ENCODE measurements around the gene SLC37A1.

The SLC37A1 gene

GRCh38 chr21:42565206-42565810, 51.7 kb downstream of the SLC37A1 start:
- DNase-seq, result no peak
- TF ChIP-seq POLR2A (IDR thresholded peaks at IDR 0.05; ENCODE audit: low read length) (no peak), GATA1 (IDR thresholded peaks at IDR 0.05; ENCODE audit: low read depth, low read length) (no peak)

- DNase-seq, result no peak
- no peak for TF ChIP-seq GATA1 (IDR thresholded peaks at IDR 0.05; ENCODE audit: low read depth, low read length)
- TF ChIP-seq POLR2A (IDR thresholded peaks at IDR 0.05; ENCODE audit: low read length), result no peak
Observed at GRCh38 chr21:42565886-42566523, 52.4 kb downstream of the SLC37A1 start.

- TF ChIP-seq POLR2A (IDR thresholded peaks at IDR 0.05; ENCODE audit: low read length) (no peak), GATA1 (IDR thresholded peaks at IDR 0.05; ENCODE audit: low read depth, low read length) (no peak)
Observed at GRCh38 chr21:42566524-42567213, 53.0 kb downstream of the SLC37A1 start.

GRCh38 chr21:42567214-42567555, 53.5 kb downstream of the SLC37A1 start:
- no peak for DNase-seq
- TF ChIP-seq GATA1 (IDR thresholded peaks at IDR 0.05; ENCODE audit: low read depth, low read length) (no peak), POLR2A (IDR thresholded peaks at IDR 0.05; ENCODE audit: low read length) (no peak)

More at GRCh38 chr21:42566524-42567213, 53.0 kb downstream of the SLC37A1 start:
- DNase-seq, result no peak

GRCh38 chr21:42567861-42568260, 54.2 kb downstream of the SLC37A1 start:
- TF ChIP-seq POLR2A (IDR thresholded peaks at IDR 0.05; ENCODE audit: low read length), result no peak
- DNase-seq, result no peak

- no peak for DNase-seq
- TF ChIP-seq POLR2A (IDR thresholded peaks at IDR 0.05; ENCODE audit: low read length), result no peak
- no peak for TF ChIP-seq GATA1 (IDR thresholded peaks at IDR 0.05; ENCODE audit: low read depth, low read length)
Observed at GRCh38 chr21:42568376-42568775, 54.7 kb downstream of the SLC37A1 start.

- no peak for DNase-seq
- no peak for TF ChIP-seq GATA1 (IDR thresholded peaks at IDR 0.05; ENCODE audit: low read depth, low read length)
- TF ChIP-seq POLR2A (IDR thresholded peaks at IDR 0.05; ENCODE audit: low read length), result no peak
Observed at GRCh38 chr21:42568866-42569731, 55.4 kb downstream of the SLC37A1 start.

- DNase-seq, result no peak
- TF ChIP-seq POLR2A (IDR thresholded peaks at IDR 0.05; ENCODE audit: low read length) (peak; percentile 32), GATA1 (IDR thresholded peaks at IDR 0.05; ENCODE audit: low read depth, low read length) (no peak)
Observed at GRCh38 chr21:42569732-42570301, 56.2 kb downstream of the SLC37A1 start.

GRCh38 chr21:42570362-42570761, 56.7 kb downstream of the SLC37A1 start:
- no peak for TF ChIP-seq POLR2A (IDR thresholded peaks at IDR 0.05; ENCODE audit: low read length)
- TF ChIP-seq GATA1 (IDR thresholded peaks at IDR 0.05; ENCODE audit: low read depth, low read length), result no peak
- no peak for DNase-seq

- DNase-seq, result no peak
- TF ChIP-seq GATA1 (IDR thresholded peaks at IDR 0.05; ENCODE audit: low read depth, low read length), result no peak
- no peak for TF ChIP-seq POLR2A (IDR thresholded peaks at IDR 0.05; ENCODE audit: low read length)
Observed at GRCh38 chr21:42570841-42571387, 57.3 kb downstream of the SLC37A1 start.

- TF ChIP-seq GATA1 (IDR thresholded peaks at IDR 0.05; ENCODE audit: low read depth, low read length) (no peak), POLR2A (IDR thresholded peaks at IDR 0.05; ENCODE audit: low read length) (no peak)
- DNase-seq, result no peak
Observed at GRCh38 chr21:42571391-42572150, 57.9 kb downstream of the SLC37A1 start.

GRCh38 chr21:42572906-42573495, 59.3 kb downstream of the SLC37A1 start:
- TF ChIP-seq POLR2A (IDR thresholded peaks at IDR 0.05; ENCODE audit: low read length) (no peak), GATA1 (IDR thresholded peaks at IDR 0.05; ENCODE audit: low read depth, low read length) (no peak)
- no peak for DNase-seq

Measured in erythroblast (primary cell).